ENCODE data around the gene PRPF38A. TPM values are rescaled to one million over a fixed set of nuclear protein-coding genes. Genes with fewer than 3 reads are reported as not detected.

The PRPF38A gene
- total RNA-seq, 1 experiment from 2014 or later = 89.9 TPM

GRCh38 chr1:52365071-52365745, 39.2 kb upstream of the PRPF38A start:
- Histone ChIP-seq H3K23me2 (ENCODE audit: insufficient read length, low read depth, low read length, poor library complexity, severe bottlenecking) (peaks cover 5% of the 10 kb centered on the region), H3K56ac (ENCODE audit: insufficient read length, low read depth, low read length) (no peak overlapping the region), H3K14ac (ENCODE audit: insufficient read depth, low read length) (peak overlapping the region; percentile 60), H4K8ac (replicated peaks; ENCODE audit: insufficient read length, low read depth, low read length) (no peak overlapping the region), H2BK15ac (ENCODE audit: low read depth, low read length) (no peak overlapping the region), H3K9me3 (ENCODE audit: control insufficient read depth, low read depth, low read length) (no peaks in the 10 kb centered on the region), H4K20me1 (ENCODE audit: control insufficient read depth, insufficient read depth, insufficient read length) (no peaks in the 10 kb centered on the region), H3K27me3 (ENCODE audit: insufficient read depth, low read length) (no peaks in the 10 kb centered on the region), H3K23ac (ENCODE audit: insufficient read length, low read depth, low read length) (no peak overlapping the region), H3K79me1 (ENCODE audit: insufficient read depth, low read depth, low read length, poor library complexity, severe bottlenecking) (no peaks in the 10 kb centered on the region), H2AFZ (ENCODE audit: low read length) (no peak overlapping the region), H4K91ac (ENCODE audit: insufficient read length, low read depth, low read length) (no peak overlapping the region), H3K18ac (ENCODE audit: insufficient read length, low read depth, low read length) (no peak overlapping the region), H2BK5ac (ENCODE audit: insufficient read length, low read length) (no peak overlapping the region), H2BK12ac (ENCODE audit: insufficient read length, low read depth, low read length) (no peak overlapping the region), H3K4ac (ENCODE audit: low read depth, low read length) (no peak overlapping the region), H3K4me1 (ENCODE audit: insufficient read depth, low read length) (no peaks in the 10 kb centered on the region), H3K27ac (ENCODE audit: insufficient read length, low read depth, low read length) (no peak overlapping the region), H4K5ac (ENCODE audit: insufficient read length, low read depth, low read length) (no peak overlapping the region), H3K4me2 (ENCODE audit: insufficient read depth, insufficient read length, low read length) (peak overlapping the region; percentile 86), H3T11ph (ENCODE audit: low read length) (no peak overlapping the region), H3K9ac (ENCODE audit: extremely low read depth, insufficient read length, low read length) (peak overlapping the region; percentile 58), H2BK20ac (ENCODE audit: low read depth, low read length, poor library complexity, severe bottlenecking) (no peak overlapping the region), H2BK120ac (ENCODE audit: low read depth, low read length, poor library complexity, severe bottlenecking) (no peak overlapping the region), H3K79me2 (ENCODE audit: insufficient read depth, low read length) (no peaks in the 10 kb centered on the region), H2AK5ac (ENCODE audit: insufficient read length, low read length) (no peak overlapping the region)
- Mint-ChIP-seq H3K27ac (peak overlapping the region; percentile 10 to 94 (median 83); a peak in 4 of 7 replicates), H3K27me3 (ENCODE audit: low read depth) (no peaks in the 10 kb centered on the region), H3K9me3 (no peaks in the 10 kb centered on the region), H3K36me3 (ENCODE audit: insufficient read depth in 1 of 3, low read depth in 3 of 3) (peaks cover 8 to 38% (median 30%) of the 10 kb centered on the region in 3 experiments), H3K4me3 (peak overlapping the region; percentile 89 to 91), H3K4me1 (peaks cover 28 to 29% of the 10 kb centered on the region in 2 experiments)
- no peak for TF ChIP-seq CTCF (conservative IDR thresholded peaks at IDR 0.05)
- WGBS (ENCODE audit: extremely low coverage, insufficient read length, low lambda C conversion rate) = no CpG with 5 or more reads among the region's 22 CpGs
- DNase-seq = peak; percentile 51
